Brain microvascular endothelial cell (primary cell): Measurements from ENCODE around the gene NR2F6.

Experiments used
- DNase-seq: peaks from one replicate; pipeline ENCODE4 v3.0.0-alpha.2; 2020
- H3K27ac ChIP-seq: fragments of 250-450 bp; sonication (Bioruptor Pico); 2 replicates; pipeline ENCODE4 v1.5.1; 2020; ENCODE audit warnings: mild to moderate bottlenecking, moderate library complexity
- H3K27me3 ChIP-seq: fragments of 250-450 bp; sonication (Bioruptor Pico); replicated peaks from 2 replicates; pipeline ENCODE4 v1.5.1; 2020; ENCODE audit warnings: mild to moderate bottlenecking
- H3K36me3 ChIP-seq: fragments of 250-450 bp; sonication (Bioruptor Pico); replicated peaks from 2 replicates; pipeline ENCODE4 v1.5.1; 2020; ENCODE audit warnings: mild to moderate bottlenecking
- H3K4me3 ChIP-seq: 2 replicates; pipeline ENCODE4 v1.5.1; 2011; ENCODE audit warnings: low read depth, mild to moderate bottlenecking, control low read depth, low read length, moderate library complexity
- CTCF ChIP-seq: IDR thresholded peaks from 2 replicates; pipeline ENCODE4 v1.5.1; 2011; ENCODE audit warnings: low read depth, mild to moderate bottlenecking, moderate library complexity, low read length, control low read depth, inconsistent platforms; ENCODE audit errors: missing control alignments
- in situ Hi-C: cut with HindIII; loops from 2 replicates; pipeline ENCODE4 v1.10.0; 2017; ENCODE audit warnings: low sequenced_read_pairs, low pct_ligation_motif_present

Gene NR2F6

GRCh38 chr19:17220207-17220758 is 25.4 kb downstream of the NR2F6 start:
- peak; percentile 71 for DNase-seq
- Histone ChIP-seq H3K27ac (no peak overlapping the region), H3K4me3 (no peak overlapping the region), H3K36me3 (peaks cover 16% of the 10 kb centered on the region), H3K27me3 (no peaks in the 10 kb centered on the region)
- in situ Hi-C loops = no loop called here
- TF ChIP-seq CTCF = no peak

DNA sequence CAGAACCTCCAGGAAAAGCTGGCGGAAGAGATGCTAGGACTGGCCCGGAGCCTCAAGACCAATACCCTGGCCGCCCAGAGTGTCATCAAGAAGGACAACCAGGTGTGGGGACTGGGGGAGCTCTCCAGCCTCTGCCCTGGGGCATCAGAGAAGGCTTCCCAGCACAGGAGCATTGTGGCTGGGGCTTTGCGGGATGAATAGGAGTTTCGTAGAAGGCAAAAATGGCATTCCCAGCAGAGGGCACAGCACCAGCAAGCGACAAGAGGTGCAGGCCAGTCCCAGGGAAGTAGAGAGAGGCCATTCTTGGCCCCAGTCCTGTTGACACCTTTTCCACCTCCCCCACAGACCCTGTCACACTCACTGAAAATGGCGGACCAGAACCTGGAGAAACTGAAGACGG is 26.4 kb downstream of the NR2F6 start:
- H3K4me3 ChIP-seq = no peak overlapping the region
- no peaks in the 10 kb centered on the region for H3K27me3 ChIP-seq
- no peak overlapping the region for H3K27ac ChIP-seq
- no peak for DNase-seq
- H3K36me3 ChIP-seq = peaks cover 16% of the 10 kb centered on the region
- TF ChIP-seq CTCF = no peak
- in situ Hi-C loops = no loop called here

DNA sequence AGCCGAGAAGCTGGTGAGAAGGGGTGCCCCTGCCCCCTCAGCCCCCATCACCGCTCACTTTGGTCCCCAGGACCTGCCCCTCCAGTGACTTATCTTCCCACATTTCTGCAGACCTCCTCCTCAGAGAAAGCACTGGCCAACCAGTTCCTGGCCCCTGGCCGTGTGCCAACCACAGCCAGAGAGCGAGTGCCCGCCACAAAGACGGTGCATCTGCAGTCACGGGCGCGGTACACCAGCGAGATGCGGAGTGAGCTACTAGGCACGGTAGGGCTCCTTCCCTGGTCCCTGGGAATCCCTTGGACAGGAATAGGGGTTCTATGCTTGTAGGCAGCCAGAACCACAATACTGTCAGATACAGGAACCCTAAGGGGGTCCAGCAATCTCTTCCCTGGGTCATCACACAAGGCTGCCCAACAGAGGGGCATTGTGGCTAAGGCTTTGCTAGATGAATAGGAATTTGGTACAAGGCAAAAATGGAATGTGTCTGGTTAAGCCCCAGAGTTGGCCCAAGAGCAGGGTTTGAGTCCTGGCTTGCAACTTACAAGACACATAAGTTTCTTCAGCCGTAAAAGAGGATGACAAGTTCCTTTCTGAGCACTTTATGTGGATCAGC is 29.6 kb downstream of the NR2F6 start:
- DNase-seq = no peak
- TF ChIP-seq CTCF = no peak
- peak overlapping the region; percentile 75 for H3K4me3 ChIP-seq
- H3K36me3 ChIP-seq = peaks cover 38% of the 10 kb centered on the region
- in situ Hi-C loops = no loop called here
- no peaks in the 10 kb centered on the region for H3K27me3 ChIP-seq
- no peak overlapping the region for H3K27ac ChIP-seq

GRCh38 chr19:17215127-17215971 is 30.4 kb downstream of the NR2F6 start, which contains the start of gene USE1:
USE1 (plus strand) TSS chr19:17215357; CDS start chr19:17215406, 49 bp downstream.
- TF ChIP-seq CTCF = no peak
- Histone ChIP-seq H3K27me3 (no peaks in the 10 kb centered on the region), H3K4me3 (peak within 1 kb of the TSS; percentile 75), H3K27ac (peak within 1 kb of the TSS; percentile 95), H3K36me3 (peaks cover 45% of the 10 kb centered on the region)
- peak; percentile 82 for DNase-seq
- in situ Hi-C loops = no loop called here

- Histone ChIP-seq H3K27ac (peak overlapping the region; percentile 95), H3K36me3 (peaks cover 48% of the 10 kb centered on the region), H3K4me3 (peak overlapping the region; percentile 75), H3K27me3 (no peaks in the 10 kb centered on the region)
- in situ Hi-C loops = no loop called here
- TF ChIP-seq CTCF = no peak
- DNase-seq = no peak
Observed at GRCh38 chr19:17214508-17215126, 31.1 kb downstream of the NR2F6 start.
